Measurements from ENCODE around the gene IGFL1. TPM values are rescaled to one million over a fixed set of nuclear protein-coding genes. Genes with fewer than 3 reads are reported as not detected.

IGFL1 gene
- total RNA-seq, 4 donors from 2014 or later: not detected

DNA sequence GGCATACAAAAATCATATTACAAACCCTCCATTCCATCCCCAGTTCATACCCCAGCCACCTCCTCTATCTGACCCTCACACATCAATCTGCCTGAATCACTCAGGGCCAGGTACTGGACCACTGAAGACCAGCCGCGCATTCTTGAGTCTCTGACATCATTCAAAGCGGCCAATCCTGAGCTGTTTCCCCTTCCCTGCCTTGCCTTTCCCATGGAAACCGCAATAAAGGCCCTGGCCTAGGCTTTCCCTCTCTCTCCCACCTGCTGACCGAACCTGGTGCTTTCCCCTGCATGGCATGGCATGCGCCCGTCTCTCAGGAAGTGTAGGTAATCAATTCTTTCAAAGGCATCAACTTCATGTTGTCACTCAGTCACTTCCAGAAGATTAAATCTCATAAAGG is 49.6 kb downstream of the IGFL1 start:
- Histone ChIP-seq H3K27me3 (peaks cover 5% of the 10 kb centered on the region), H3K36me3 (no peaks in the 10 kb centered on the region), H3K27ac (no peak overlapping the region), H3K4me3 (no peak overlapping the region), H3K9me3 (no peaks in the 10 kb centered on the region), H3K4me1 (peaks cover 0 to 6% (median 0%) of the 10 kb centered on the region in 4 donors)
- intact Hi-C loops (cut with DNase I; ENCODE audit: low total_unique reads): no loop called here
- no peak for TF ChIP-seq POLR2A (IDR thresholded peaks at IDR 0.05)
- TF ChIP-seq POLR2AphosphoS5 (IDR thresholded peaks at IDR 0.05): no peak
- TF ChIP-seq EP300 (IDR thresholded peaks at IDR 0.05; ENCODE audit: low read depth): no peak
- TF ChIP-seq, protein P1, sequence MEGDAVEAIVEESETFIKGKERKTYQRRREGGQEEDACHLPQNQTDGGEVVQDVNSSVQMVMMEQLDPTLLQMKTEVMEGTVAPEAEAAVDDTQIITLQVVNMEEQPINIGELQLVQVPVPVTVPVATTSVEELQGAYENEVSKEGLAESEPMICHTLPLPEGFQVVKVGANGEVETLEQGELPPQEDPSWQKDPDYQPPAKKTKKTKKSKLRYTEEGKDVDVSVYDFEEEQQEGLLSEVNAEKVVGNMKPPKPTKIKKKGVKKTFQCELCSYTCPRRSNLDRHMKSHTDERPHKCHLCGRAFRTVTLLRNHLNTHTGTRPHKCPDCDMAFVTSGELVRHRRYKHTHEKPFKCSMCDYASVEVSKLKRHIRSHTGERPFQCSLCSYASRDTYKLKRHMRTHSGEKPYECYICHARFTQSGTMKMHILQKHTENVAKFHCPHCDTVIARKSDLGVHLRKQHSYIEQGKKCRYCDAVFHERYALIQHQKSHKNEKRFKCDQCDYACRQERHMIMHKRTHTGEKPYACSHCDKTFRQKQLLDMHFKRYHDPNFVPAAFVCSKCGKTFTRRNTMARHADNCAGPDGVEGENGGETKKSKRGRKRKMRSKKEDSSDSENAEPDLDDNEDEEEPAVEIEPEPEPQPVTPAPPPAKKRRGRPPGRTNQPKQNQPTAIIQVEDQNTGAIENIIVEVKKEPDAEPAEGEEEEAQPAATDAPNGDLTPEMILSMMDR (IDR thresholded peaks at IDR 0.05): no peak
- 79 to 83% methylated on average over 4 to 7 of the region's 7 CpGs for WGBS, 2 donors (ENCODE audit: low coverage in 1 of 2)
- in situ Hi-C loops (cut with MboI; ENCODE audit: low pct_ligation_motif_present in 1 of 4, low pct_unique_long_range_greater_than_20kb in 1 of 4, low sequenced_read_pairs in 3 of 4): loop anchor here in 1 of 4 donors (25.0 kb wide), 1 partner anchor 208 kb away; the partner anchor contains the start of gene PNMA8B
- no peak for DNase-seq

Other genes starting within 250 kb of the IGFL1 start
- 10 to 100 TPM in 2 of 4 donors, 1 to 10 TPM in 2; 7.8 to 18.7 (median 10.6) TPM for gene CCDC61, start 234.3 kb upstream of the IGFL1 start, total RNA-seq
- gene PGLYRP1, start 206.7 kb upstream of the IGFL1 start, total RNA-seq: not detected
- not detected for gene IGFL4, start 188.7 kb upstream of the IGFL1 start, total RNA-seq
- gene IGFL3, start 105.1 kb upstream of the IGFL1 start, total RNA-seq: not detected
- not detected for gene IGFL2, start 81.5 kb upstream of the IGFL1 start, total RNA-seq
- gene HIF3A, start 67.3 kb downstream of the IGFL1 start, total RNA-seq: 100 to 1,000 TPM in 2 of 4 donors, 10 to 100 TPM in 2; 37.7 to 227 (median 97.5) TPM
- 100 to 1,000 TPM in 1 of 4 donors, 10 to 100 TPM in 3; 78.8 to 132 (median 96.8) TPM for gene PPP5C, start 117.3 kb downstream of the IGFL1 start, total RNA-seq
- gene CCDC8, start 183.8 kb downstream of the IGFL1 start, total RNA-seq: 1 to 10 TPM in 3 of 4 donors, under 1 TPM in 1; 0.40 to 1.9 (median 1.2) TPM
- gene PNMA8C, start 199.2 kb downstream of the IGFL1 start, total RNA-seq: not detected
- under 1 TPM in 3 of 4 donors, not detected in 1; 0.20 to 0.68 (median 0.64) TPM for gene PNMA8A, start 241.8 kb downstream of the IGFL1 start, total RNA-seq

Data from transverse colon (tissue), 4 donors.